ENCODE data around the gene PPP1R9A.

Gene PPP1R9A

GRCh38 chr7:95342029-95342428, 434.6 kb downstream of the PPP1R9A start:
- in situ Hi-C loops (cut with MboI; ENCODE audit: low sequenced_read_pairs): no loop called here

- in situ Hi-C loops (cut with MboI; ENCODE audit: low sequenced_read_pairs): no loop called here
These were observed 435.4 kb downstream of the PPP1R9A start for GRCh38 chr7:95342642-95343307.

All from HL-60/S4 treated with phorbol 12-myristate 13-acetate at 8.2 ng/mL for 4 days and 3 days (cell line).